ENCODE results near the gene SOCS6.
"Not testable (repeated sequence)": the region's sequence is repeated elsewhere in the genome, so short reads cannot be mapped to it uniquely, and the experiment has no call there.

SOCS6 gene

DNA sequence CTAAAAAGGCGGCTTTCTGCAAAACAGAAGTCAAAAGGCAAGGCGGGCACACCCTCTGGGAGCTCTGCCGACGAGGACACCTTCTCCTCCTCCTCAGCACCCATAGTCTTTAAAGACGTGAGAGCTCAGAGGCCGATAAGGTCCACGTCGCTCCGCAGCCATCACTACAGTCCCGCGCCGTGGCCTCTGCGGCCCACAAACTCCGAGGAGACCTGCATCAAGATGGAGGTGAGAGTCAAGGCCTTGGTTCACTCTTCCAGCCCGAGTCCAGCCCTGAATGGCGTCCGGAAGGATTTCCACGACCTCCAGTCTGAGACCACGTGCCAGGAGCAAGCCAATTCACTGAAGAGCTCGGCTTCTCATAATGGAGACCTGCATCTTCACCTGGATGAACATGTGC is 36.1 kb downstream of the SOCS6 start:
- no peak for DNase-seq (ENCODE audit: low spot score)

- DNase-seq (ENCODE audit: low spot score): no peak
These were observed 37.4 kb downstream of the SOCS6 start for GRCh38 chr18:70326255-70326654.

DNA sequence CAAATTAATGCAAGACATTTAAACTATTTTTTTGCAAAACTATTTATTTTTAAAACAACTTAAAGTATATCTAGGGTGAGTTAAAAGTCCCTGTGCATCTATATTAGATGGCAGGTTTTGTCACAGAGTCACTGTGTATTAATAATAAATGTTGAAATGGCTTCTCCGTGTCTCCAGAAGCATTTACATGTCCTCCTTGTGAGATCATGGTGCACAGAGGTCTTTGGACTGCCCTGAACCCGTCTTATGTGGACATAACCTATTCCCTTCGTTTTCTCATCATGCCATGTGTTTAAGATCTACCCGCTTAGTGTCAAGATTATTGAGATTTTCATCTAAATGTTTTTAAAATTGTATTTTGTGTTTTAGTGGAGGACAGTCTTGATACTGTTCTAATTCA is 39.3 kb downstream of the SOCS6 start:
- DNase-seq (ENCODE audit: low spot score): no peak

DNA sequence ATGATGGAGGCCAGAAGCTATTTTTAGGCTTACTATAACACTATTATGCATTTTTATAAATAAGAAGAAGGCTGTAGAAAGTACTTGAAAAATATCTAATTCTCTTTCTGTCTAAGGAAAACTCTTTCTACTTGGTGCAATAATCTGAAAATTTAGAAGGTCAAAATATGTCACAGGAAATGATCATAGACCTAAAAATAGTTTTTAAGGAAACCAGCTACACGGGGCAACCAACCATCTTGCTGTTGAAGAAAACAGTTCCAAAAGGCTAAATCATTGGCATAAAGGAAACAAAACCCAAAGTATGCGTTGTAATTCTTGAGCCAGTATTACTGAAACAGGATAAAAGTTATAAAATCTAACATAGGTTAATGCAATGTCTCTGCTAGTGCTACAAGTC is 40.2 kb downstream of the SOCS6 start:
- no peak for DNase-seq (ENCODE audit: low spot score)

GRCh38 chr18:70330887-70331286 is 42.0 kb downstream of the SOCS6 start:
- no peak for DNase-seq (ENCODE audit: low spot score)

- no peak for DNase-seq (ENCODE audit: low spot score)
These were observed 42.7 kb downstream of the SOCS6 start for GRCh38 chr18:70331456-70332097.

- DNase-seq (ENCODE audit: low spot score): peak; percentile 15
These were observed 43.8 kb downstream of the SOCS6 start for GRCh38 chr18:70332694-70333093.

- no peak for DNase-seq (ENCODE audit: low spot score)
These were observed 44.5 kb downstream of the SOCS6 start for GRCh38 chr18:70333316-70333715.

DNA sequence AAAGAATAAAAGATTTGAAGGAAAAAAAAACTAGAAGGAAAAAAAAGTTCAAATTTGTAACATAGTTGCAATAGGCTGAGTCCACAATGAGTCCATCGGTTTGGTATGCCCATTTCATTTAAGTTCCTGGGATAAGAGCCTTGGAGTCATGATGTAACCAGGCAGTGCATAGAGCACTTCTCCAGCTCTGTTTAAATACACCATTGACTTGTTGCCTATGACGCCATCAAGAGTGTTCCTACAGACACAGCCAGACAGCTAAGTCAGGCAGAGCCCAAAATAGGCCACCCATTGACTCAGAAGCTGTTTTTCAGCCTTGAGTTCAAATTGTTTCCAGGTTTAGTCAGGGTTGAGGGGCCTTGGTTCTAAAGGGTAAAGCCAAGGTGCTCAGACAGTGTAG is 44.9 kb downstream of the SOCS6 start:
- DNase-seq (ENCODE audit: low spot score): peak; percentile 87

GRCh38 chr18:70334264-70334663 is 45.4 kb downstream of the SOCS6 start:
- DNase-seq (ENCODE audit: low spot score): no peak

DNA sequence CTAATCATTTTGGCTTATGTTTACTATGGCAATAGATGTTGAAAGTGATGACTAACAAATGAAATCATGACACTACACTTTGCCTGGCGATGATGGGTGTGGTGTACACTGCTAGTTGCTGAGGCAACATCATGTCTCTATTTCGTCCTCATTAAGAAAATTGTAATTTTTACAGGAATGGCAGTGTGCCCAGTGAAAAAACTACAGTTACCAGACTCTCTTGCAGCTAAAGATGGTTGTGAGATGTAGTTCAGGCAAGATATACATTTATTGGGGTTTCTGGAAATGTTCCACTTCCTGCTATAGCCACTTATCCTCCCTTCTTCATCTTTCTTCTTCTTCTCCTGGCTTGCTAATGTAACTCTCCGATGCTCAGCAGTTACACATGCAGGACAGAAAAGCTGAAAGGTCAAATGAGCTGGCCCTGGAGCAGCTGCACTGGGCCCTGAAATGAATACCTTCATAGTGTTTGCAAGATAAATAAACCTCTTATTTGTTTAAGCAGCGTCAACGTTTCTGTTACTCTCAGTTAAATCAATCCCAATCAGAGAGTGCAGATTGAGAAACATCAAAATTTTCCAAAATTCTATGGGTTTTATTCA is 46.0 kb downstream of the SOCS6 start:
- DNase-seq (ENCODE audit: low spot score): no peak

- no peak for DNase-seq (ENCODE audit: low spot score)
These were observed 47.3 kb downstream of the SOCS6 start for GRCh38 chr18:70335892-70336726.

DNA sequence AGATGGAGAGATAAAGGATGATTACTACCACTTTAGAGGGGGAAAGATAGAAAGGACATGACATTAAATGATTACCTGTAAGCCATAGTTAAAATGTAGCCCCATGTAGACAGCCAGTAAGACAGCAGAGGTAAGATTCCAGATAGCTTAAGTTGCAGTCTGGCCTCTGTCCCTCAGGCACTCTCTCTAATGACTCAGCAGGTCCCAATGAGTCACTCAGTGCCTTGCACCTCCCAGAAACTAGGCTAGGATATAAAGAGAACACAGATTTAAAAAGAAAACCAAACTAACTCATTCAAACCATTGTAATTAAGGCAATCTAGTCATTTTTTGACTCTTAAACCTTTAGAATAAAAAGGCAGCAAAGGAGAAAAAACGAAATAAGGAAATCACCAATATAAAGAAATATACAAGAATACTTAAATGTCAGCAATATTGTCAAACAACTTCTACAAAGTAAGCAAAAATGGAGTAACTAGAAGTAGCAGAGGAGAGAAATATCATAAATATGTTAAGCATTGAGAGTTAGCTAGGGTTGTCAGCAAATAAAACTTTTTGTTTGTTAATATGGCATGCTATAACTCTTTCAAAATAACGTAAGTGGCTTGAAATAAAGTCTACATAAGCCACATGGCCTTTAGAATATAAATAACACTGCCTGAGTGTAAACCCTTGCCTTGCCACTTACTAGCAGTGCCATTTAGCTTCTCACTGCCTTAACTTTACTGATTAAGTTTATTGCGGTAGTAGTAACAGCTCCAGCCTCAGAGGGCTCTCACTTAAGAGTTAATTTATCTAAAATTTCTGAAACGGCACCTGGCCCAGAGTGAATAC is 48.5 kb downstream of the SOCS6 start:
- DNase-seq (ENCODE audit: low spot score): peak; percentile 88

DNA sequence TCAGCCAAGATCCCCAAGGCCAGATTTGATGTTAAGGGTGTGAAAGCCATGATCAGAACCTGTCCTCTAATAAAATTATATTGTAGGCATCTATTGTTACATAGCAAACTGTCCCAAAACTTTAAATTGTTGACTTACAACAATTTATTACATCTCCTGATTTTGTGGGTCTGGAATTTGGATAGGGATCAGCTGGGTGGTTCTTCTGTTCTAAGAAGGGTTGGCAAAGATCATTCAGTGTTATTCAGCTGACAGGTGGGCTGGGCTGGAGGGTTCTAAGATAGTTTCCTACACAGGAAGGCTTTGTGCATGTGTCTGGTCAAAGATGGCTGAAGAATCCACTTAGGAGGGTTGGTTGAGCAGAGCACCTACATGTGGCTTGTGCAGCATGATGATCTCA is 50.0 kb downstream of the SOCS6 start:
- no peak for DNase-seq (ENCODE audit: low spot score)

DNA sequence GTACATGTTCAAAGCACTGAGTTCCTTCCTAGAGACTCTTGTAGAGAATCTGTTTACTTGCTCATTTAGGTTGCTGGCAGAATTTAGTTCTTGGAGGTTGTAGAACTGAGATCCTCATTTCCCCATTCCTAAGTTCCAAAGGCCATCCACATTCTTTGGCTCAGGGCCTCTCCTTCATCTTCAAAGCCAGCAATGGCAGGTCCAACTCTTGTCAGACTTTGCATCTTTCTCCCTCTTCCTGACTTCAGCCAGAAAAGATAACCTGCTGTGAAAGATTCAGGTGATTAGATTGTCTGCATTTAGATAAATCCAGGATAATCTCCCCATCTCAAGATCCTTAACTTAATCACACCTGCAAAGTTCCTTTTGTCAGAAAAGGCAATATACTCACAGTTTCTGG is 51.1 kb downstream of the SOCS6 start:
- no peak for DNase-seq (ENCODE audit: low spot score)

DNA sequence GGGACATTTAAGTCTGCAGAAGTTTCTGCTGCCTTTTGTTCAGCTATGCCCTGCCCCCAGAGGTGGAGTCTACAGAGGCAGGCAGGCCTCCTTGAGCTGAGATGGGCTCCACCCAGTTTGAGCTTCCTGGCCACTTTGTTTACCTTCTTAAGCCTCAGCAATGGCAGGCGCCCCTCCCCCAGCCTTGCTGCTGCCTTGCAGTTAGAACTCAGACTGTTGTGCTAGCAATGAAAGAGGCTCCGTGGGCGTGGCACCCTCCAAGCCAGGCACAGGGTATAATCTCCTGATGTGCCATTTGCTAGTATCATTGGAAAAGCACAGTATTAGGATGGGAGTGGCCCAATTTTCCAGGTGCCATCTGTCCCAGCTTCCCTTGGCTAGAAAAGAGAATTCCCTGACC is 59.6 kb downstream of the SOCS6 start:
- DNase-seq (ENCODE audit: low spot score): not testable (repeated sequence)

DNA sequence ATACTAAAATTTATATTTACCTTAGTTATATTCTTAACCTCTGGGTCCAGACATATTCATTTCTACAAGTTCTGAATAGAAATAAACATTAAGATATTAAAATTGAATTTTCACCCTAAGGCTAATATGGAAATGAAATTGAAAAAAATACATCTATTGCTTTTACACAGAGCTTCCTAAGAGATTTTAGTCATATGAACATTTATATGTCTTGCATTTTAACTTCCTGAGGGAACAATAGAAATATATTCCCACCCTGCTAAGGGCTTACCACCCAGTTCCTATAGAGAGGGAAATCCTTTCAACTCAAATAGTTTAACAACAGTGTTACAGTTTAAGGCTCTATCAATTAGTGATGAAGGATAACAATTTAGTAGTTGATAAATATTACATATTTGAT is 60.5 kb downstream of the SOCS6 start:
- DNase-seq (ENCODE audit: low spot score): no peak

GRCh38 chr18:70354080-70354479 is 65.2 kb downstream of the SOCS6 start:
- no peak for DNase-seq (ENCODE audit: low spot score)

DNA sequence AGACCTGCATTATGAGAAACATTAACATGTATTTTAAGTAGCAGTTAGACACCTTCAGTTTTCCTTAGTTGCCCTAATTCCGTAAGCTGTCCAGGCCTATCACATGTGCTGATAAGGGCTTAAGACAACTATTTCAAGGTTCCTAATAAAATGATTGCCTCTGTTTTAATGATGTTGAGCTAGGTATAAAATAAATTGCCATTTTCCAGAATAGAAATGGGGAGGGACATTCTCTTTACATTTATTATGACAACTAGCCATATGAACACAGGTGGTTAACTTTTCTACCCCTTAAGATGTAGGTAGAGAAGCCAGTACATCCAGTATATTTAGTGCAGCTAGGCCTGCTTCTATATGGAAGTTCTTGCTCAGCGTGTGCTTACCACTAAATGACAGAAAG is 65.9 kb downstream of the SOCS6 start:
- no peak for DNase-seq (ENCODE audit: low spot score)

GRCh38 chr18:70355620-70356385 is 67.0 kb downstream of the SOCS6 start:
- no peak for DNase-seq (ENCODE audit: low spot score)

- peak; percentile 53 for DNase-seq (ENCODE audit: low spot score)
These were observed 69.2 kb downstream of the SOCS6 start for GRCh38 chr18:70358105-70358406.

DNA sequence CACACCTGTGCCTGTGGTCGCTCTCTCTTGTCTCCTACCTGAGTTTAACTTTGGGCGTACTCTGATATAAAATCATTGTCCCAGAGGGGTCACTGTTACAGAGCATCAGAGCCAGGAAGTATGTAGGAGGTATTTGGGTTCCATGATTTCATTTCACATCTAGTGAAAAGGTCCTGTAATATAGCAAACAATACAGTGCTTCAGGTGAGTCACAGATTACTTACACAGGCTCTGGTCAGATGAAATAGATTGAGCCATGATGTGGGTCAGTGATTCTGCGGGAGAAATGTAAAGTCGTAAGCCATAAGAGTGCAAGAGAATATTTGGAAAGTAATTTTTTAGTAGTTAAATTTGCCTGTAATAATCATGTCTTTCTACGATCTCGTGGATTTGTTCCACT is 70.2 kb downstream of the SOCS6 start:
- no peak for DNase-seq (ENCODE audit: low spot score)

All from AG08395 (cell line).